COLO668 (cell line): ENCODE data around the gene WWP2.
"Not testable (repeated sequence)": the region's sequence is repeated elsewhere in the genome, so short reads cannot be mapped to it uniquely, and the experiment has no call there.

ENCODE experiments used
- DNase-seq: peaks from one replicate; lab custom pipeline; 2025; ENCODE audit not compliant: unreplicated experiment; lab: John Stamatoyannopoulos, UW

WWP2 gene

GRCh38 chr16:69939821-69940585 lies 177.9 kb downstream of the WWP2 start:
- no peak for DNase-seq

GRCh38 chr16:69940676-69941075 lies 178.5 kb downstream of the WWP2 start:
- no peak for DNase-seq

- no peak for DNase-seq
Measured at GRCh38 chr16:69941251-69942098, 179.3 kb downstream of the WWP2 start.

GRCh38 chr16:69942099-69942491 lies 180.0 kb downstream of the WWP2 start:
- DNase-seq, result no peak

- no peak for DNase-seq
Measured at GRCh38 chr16:69942627-69943170, 180.6 kb downstream of the WWP2 start.

- DNase-seq, result not testable (repeated sequence)
Measured at GRCh38 chr16:69943241-69944036, 181.3 kb downstream of the WWP2 start.

- DNase-seq, result not testable (repeated sequence)
Measured at GRCh38 chr16:69950411-69950810, 188.3 kb downstream of the WWP2 start.

GRCh38 chr16:69951017-69951671 lies 189.0 kb downstream of the WWP2 start, which contains the start of gene CLEC18A:
Gene CLEC18A, plus strand, starts transcription at chr16:69951334. Its CDS starts 33 bp downstream, at chr16:69951367.
- not testable (repeated sequence) for DNase-seq

- not testable (repeated sequence) for DNase-seq
Measured at GRCh38 chr16:69951672-69952031, 189.5 kb downstream of the WWP2 start.

- DNase-seq, result not testable (repeated sequence)
Measured at GRCh38 chr16:69952116-69952515, 190.0 kb downstream of the WWP2 start.

- DNase-seq, result not testable (repeated sequence)
Measured at GRCh38 chr16:69952572-69953355, 190.6 kb downstream of the WWP2 start.

- not testable (repeated sequence) for DNase-seq
Measured at GRCh38 chr16:69954241-69954640, 192.1 kb downstream of the WWP2 start.

GRCh38 chr16:69963312-69963711 lies 201.2 kb downstream of the WWP2 start:
- DNase-seq, result not testable (repeated sequence)

- peak; percentile 20 for DNase-seq
Measured at GRCh38 chr16:69964960-69965660, 203.0 kb downstream of the WWP2 start.

- not testable (repeated sequence) for DNase-seq
Measured at GRCh38 chr16:69965661-69966054, 203.5 kb downstream of the WWP2 start.

- DNase-seq, result not testable (repeated sequence)
Measured at GRCh38 chr16:69967688-69968087, 205.6 kb downstream of the WWP2 start.

GRCh38 chr16:69968125-69968524 lies 206.0 kb downstream of the WWP2 start:
- not testable (repeated sequence) for DNase-seq

- not testable (repeated sequence) for DNase-seq
Measured at GRCh38 chr16:69969657-69970056, 207.5 kb downstream of the WWP2 start.

- DNase-seq, result not testable (repeated sequence)
Measured at GRCh38 chr16:69972120-69972519, 210.0 kb downstream of the WWP2 start.
